ENCODE measurements around the gene SKI.

SKI gene

DNA sequence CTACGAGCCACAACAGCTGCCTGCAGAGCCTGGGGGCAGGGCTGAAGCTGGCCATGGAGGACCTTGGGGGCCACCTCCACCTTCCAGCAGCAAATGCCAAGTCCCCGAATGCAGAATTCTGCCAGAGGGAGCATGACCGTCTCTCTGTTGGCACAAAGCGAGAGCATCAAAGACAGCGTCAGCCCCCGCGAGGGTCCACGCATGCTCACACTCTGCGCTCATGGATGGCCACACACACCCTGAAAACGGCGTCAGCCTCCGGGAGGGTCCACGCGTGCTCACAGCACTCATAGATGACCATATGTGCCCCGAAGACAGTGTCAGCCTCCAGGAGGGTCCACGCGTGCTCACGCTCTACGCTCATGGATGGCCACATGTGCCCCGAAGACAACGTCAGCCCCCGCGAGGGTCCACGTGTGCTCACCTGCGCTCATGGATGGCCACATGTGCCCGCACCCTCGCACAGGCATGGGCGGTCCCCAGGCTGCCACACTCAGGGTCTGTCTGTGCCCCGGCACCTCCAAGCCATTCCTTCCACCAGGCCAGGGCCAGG lies 116.7 kb downstream of the SKI start:
- DNase-seq = no peak

GRCh38 chr1:2345297-2346075 lies 117.4 kb downstream of the SKI start:
- no peak for DNase-seq

DNA sequence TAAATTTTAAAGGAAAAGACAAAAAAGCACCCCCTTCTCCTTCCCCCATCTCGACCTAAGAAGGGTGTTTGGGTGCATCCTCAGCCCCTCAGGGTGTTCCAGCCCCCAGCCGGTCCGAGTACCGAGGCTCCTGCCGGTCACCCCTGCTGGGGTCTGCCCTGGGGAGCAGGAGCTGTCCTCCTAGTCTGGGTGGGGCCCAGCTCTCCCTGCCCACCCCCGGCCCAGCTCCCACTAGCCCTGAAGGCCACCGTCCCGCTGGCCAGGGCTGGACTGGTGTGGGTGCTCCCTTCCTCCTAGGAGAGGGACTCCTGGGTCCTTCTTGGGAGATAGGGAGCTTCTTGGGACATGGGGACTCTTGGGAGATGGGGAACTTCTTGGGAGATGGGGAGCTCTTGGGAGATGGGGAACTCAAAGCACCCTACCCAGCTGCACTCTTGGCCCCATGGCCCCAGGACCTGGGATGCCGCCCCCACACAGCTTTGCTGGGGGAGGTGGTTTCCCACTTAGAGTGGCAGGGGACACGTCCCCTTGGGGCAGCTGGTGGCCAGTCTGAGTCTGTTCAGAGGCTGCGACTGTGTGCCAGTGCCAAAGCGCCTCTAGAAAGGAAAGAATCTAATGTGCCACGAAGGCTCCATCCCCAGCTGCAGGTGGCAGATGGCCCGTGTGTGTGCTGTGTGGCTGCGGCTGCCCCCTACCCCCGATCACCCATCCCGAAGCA lies 118.7 kb downstream of the SKI start:
- no peak for DNase-seq

GRCh38 chr1:2347409-2347785 lies 119.3 kb downstream of the SKI start:
- DNase-seq = no peak

DNA sequence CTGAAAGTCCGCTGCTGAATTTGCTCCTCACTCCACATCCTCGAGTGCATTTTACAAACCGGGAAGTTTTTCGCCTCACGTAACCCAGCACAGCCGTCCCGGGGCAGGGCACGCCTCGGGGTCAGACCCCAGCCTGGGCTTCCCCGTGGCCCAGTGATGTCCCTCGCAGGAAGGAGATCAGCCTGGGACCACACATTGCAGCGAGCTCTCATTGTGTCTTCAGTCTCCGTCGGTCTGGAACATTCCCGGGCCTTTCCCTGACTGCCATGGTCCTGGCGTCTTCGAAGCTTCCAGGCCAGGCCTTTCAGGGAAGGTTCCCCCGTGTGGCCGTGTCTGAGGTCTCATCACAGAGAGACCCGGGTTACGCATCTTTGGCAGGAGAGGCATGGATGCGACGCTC lies 119.8 kb downstream of the SKI start:
- no peak for DNase-seq

GRCh38 chr1:2348346-2349325 lies 120.5 kb downstream of the SKI start:
- DNase-seq = no peak

DNA sequence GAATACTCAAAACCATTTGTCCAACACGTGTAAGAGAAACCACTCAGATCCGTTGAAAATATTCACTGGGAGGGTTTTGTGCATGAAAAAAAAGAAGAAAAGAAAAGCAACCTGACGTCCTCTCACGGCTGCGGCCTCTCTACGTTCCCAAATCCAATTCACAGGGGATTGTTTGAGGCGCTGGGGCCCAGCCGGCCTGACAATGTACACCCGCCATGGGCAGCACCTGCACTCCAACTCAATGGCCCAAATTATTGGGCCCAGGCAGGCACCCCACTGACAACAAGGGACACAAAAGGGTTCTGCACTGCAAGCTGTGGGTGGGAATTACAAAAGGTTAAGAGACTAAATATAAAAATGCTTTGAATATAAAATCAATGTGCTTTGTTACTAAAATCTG lies 121.7 kb downstream of the SKI start:
- DNase-seq = no peak

DNA sequence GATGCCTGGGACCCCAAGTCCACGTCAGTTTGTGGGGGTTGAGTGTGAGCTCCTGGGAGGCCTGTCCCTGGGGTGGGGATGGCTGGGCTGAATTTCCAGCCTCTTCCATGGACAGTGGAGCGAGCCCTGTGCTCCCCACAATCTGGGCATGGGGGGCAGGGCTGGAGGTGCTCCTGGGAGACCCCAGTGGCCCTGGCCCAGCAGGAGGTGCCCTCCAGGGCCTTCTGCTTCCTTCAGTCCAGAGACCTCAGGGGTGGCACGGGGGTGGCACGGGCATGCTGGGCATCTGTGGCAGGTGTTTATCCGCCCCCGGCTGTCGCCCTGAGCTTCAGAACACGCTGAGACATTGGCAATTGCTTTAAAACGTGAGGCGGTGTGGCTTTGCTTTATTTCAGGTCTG lies 122.4 kb downstream of the SKI start:
- no peak for DNase-seq

DNA sequence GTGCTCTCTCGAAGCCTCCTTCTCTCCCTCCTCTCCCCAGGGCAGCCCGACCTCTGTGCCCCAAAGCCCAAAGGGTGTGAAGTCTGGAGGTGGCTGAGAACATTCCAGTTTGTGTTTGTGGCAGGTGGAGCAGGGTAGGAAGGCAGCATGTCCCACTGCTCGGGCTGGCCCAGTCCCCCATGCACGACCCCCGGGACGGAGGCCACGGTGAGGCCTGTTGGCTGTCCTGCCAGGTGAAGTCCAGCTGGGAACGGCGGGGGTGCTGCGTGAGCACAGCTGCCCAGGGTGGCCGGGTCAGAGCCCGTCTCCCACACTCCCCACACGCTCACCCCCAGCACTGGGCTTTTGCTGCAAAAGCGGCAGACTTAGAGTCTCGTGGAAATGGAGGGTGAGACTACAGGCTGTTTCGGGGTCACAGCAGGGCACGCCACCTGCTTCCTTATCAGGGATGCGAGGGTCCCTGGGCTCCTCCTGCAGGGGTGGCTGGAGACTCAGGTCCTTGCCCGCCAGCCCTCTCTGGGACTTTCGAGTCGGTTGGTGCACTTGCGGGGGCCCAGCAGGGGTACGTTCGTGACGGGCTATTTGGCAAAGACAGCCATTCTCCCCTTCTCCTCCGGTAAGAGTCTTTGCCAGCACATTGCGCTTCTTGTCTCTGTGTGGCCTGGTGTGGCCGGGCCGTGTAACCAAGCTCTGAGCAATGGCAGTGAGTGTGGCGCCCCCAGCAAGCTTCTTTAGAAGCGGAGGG lies 123.0 kb downstream of the SKI start:
- no peak for DNase-seq

DNA sequence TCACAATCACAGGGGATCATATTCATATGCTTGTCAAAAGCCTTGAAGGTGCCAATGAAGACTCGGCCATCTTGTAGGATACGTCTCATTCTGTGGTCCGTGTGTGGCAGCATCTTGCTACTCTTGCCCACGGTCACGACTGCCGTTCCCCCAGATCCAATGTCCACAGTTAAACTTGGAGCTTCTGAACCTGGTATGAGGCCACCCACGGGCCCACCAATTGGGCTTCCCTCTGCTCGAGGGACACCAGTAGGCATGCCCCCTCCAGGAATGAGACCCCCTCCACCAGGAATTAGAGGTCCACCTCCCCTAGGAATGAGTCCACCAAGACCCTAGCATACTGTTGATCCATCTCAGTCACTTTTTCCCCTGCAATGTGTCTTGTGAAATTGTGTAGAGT lies 123.6 kb downstream of the SKI start:
- no peak for DNase-seq

- no peak for DNase-seq
Observed at GRCh38 chr1:2352341-2352896, 124.3 kb downstream of the SKI start.

GRCh38 chr1:2352897-2353550 lies 124.9 kb downstream of the SKI start:
- DNase-seq = no peak

GRCh38 chr1:2353551-2354438 lies 125.7 kb downstream of the SKI start:
- no peak for DNase-seq

GRCh38 chr1:2354511-2355372 lies 126.6 kb downstream of the SKI start:
- no peak for DNase-seq

GRCh38 chr1:2355373-2356261 lies 127.5 kb downstream of the SKI start:
- DNase-seq = no peak

- DNase-seq = no peak
Observed at GRCh38 chr1:2356401-2356800, 128.3 kb downstream of the SKI start.

DNA sequence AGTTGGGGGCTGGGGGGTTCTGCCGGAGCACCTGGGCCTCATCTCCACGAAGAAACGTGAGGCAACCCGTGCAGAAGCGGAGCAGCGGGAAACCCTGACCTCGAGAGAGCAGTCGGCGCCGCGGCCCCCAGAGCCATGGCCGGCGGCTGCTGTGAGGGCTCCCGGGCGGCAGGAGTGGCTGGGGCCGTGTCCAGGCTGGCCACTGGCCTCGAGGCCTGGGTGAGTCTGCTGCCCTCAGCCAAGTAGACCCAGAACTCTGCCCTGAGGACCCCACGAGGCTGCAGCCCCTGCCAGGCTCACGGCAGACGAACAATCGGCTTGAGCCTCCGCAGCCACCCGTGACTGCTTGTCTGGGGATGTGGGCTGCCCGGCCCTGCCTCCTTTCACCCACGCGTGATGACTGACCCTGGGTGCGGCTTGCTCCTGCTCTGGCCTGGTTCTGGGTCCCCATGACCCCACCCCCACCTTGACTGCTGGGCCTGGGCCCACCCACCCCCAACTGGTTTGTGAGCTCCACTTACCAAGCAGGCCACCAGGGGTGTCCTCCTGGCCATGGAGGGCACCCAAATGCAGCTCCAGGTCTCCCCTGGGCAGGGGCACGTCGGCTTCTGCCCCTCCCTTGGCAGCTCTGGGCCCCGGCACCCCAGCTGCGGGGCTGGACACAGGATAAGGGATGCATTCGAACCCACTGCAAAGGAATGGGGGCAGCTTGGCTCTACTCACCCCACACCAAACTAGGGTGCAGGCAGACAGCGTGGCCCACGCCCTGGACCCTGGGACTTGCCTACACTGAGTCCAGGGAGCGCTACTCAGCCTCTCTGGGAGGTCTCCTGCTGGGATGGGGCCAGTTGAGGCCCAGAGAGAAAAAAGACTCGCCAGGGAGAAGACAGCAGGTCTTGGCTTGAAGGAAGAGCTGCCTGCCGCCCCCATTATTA lies 129.1 kb downstream of the SKI start:
- DNase-seq = no peak
